ENCODE measurements around the gene OGFOD2.

Gene OGFOD2

DNA sequence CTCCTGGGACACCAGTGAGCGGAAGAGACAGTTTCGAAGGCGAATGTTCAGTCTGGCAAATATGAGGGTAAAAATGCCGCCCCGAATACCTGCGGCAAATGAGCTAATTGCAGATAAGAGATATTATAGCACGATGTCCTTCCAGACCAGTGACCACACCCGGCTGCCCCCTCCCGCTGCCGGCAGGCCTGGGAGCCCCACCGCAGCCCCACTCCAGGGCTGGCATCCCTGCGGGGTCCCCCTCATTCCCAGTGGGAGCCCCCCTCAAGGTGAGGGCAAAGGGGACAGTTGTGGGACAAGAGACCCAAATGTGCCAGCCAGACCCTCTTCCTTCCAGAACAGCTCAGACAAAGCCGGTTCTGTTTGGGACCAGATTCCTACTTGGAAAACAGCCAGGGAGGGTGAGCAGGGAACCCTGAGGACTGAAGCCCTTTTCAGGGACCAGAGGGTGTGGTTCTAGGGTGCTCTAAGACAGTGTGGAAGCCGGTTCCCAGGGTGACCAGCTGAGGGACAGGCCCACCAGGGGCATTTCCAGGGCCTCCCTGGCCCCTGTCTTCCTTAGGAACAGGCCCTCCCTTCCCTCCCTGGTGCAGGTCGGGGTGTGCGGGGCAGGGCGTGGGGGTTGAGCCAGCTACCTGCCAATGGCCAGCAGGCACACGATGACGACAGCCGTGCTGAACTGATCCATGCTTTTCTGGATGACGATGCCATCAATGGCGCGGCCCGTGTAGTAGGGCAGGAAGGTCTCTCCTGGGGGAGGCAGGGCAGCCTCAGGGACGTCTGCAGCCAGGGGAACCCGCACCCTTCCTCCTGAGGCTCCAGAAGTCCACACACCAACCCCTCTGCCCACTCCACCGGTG is 25.0 kb upstream of the OGFOD2 start:
- TF ChIP-seq EZH2 (optimal IDR thresholded peaks at IDR 0.05; ENCODE audit: low read depth, low read length) (no peak), EZH2phosphoT487 (IDR thresholded peaks at IDR 0.05; ENCODE audit: low read length) (no peak)
- TF ChIP-seq, protein P1, sequence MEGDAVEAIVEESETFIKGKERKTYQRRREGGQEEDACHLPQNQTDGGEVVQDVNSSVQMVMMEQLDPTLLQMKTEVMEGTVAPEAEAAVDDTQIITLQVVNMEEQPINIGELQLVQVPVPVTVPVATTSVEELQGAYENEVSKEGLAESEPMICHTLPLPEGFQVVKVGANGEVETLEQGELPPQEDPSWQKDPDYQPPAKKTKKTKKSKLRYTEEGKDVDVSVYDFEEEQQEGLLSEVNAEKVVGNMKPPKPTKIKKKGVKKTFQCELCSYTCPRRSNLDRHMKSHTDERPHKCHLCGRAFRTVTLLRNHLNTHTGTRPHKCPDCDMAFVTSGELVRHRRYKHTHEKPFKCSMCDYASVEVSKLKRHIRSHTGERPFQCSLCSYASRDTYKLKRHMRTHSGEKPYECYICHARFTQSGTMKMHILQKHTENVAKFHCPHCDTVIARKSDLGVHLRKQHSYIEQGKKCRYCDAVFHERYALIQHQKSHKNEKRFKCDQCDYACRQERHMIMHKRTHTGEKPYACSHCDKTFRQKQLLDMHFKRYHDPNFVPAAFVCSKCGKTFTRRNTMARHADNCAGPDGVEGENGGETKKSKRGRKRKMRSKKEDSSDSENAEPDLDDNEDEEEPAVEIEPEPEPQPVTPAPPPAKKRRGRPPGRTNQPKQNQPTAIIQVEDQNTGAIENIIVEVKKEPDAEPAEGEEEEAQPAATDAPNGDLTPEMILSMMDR (IDR thresholded peaks at IDR 0.05; ENCODE audit: low read length), result no peak
- no peaks in the 10 kb centered on the region for H3K4me1 ChIP-seq (ENCODE audit: low read length)
- H2AFZ ChIP-seq (ENCODE audit: low read length), result no peak overlapping the region
- no peak overlapping the region for H3K4me2 ChIP-seq (ENCODE audit: low read depth, low read length)
- no peak for DNase-seq
- H3K9ac ChIP-seq (ENCODE audit: low read length), result no peak overlapping the region
- no peaks in the 10 kb centered on the region for H3K9me3 ChIP-seq (replicated peaks; ENCODE audit: insufficient read depth, low read length)
- H3K27me3 ChIP-seq (replicated peaks; ENCODE audit: insufficient read depth, low read length), result no peaks in the 10 kb centered on the region
- H3K9me2 ChIP-seq (replicated peaks; ENCODE audit: insufficient read depth, low read length), result no peaks in the 10 kb centered on the region
- no peak overlapping the region for H3K27ac ChIP-seq (ENCODE audit: low read length)
- H3F3A ChIP-seq (ENCODE audit: insufficient read depth, low read length), result no peaks in the 10 kb centered on the region
- no peaks in the 10 kb centered on the region for H3K36me3 ChIP-seq (replicated peaks; ENCODE audit: insufficient read depth, low read length)
- 0 out of 2 replicates have a peak, but pooled peaks cover 4% of the 10 kb centered on the region for H3K79me2 ChIP-seq (ENCODE audit: low read length)
- no peaks in the 10 kb centered on the region for H4K20me1 ChIP-seq (ENCODE audit: insufficient read depth, low read length)
- H3K4me3 ChIP-seq (ENCODE audit: low read length), result no peak overlapping the region

DNA sequence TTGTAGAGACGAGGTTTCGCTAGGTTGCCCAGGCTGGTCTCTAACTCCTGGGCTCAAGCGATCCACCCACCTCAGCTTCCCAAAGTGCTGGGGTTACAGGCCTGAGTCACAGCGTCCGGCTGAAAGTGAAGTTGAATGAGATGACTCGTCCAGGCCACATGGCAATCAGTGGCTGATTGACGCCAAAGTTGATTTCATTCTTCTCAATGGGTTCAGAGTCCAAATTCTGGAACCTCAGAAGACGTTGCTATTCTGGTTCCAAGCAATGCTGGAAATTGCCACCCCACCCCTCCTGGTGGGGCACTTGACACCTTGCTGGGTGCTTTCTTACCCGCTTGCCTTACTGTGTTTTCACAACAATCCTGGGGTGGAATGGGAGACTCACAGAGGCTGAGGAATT is 23.6 kb upstream of the OGFOD2 start:
- Histone ChIP-seq H3K79me2 (ENCODE audit: low read length) (0 out of 2 replicates have a peak, but pooled peaks cover 4% of the 10 kb centered on the region), H3K27ac (ENCODE audit: low read length) (no peak overlapping the region), H2AFZ (ENCODE audit: low read length) (no peak overlapping the region), H3K4me1 (ENCODE audit: low read length) (no peaks in the 10 kb centered on the region), H3K9me2 (replicated peaks; ENCODE audit: insufficient read depth, low read length) (no peaks in the 10 kb centered on the region), H4K20me1 (ENCODE audit: insufficient read depth, low read length) (no peaks in the 10 kb centered on the region), H3F3A (ENCODE audit: insufficient read depth, low read length) (no peaks in the 10 kb centered on the region), H3K36me3 (replicated peaks; ENCODE audit: insufficient read depth, low read length) (no peaks in the 10 kb centered on the region), H3K4me3 (ENCODE audit: low read length) (no peak overlapping the region), H3K27me3 (replicated peaks; ENCODE audit: insufficient read depth, low read length) (no peaks in the 10 kb centered on the region), H3K9me3 (replicated peaks; ENCODE audit: insufficient read depth, low read length) (no peaks in the 10 kb centered on the region), H3K4me2 (ENCODE audit: low read depth, low read length) (no peak overlapping the region), H3K9ac (ENCODE audit: low read length) (no peak overlapping the region)
- DNase-seq, result no peak
- TF ChIP-seq EZH2phosphoT487 (IDR thresholded peaks at IDR 0.05; ENCODE audit: low read length) (no peak), EZH2 (optimal IDR thresholded peaks at IDR 0.05; ENCODE audit: low read depth, low read length) (no peak)
- TF ChIP-seq, protein P1 (IDR thresholded peaks at IDR 0.05; ENCODE audit: low read length), result no peak

DNA sequence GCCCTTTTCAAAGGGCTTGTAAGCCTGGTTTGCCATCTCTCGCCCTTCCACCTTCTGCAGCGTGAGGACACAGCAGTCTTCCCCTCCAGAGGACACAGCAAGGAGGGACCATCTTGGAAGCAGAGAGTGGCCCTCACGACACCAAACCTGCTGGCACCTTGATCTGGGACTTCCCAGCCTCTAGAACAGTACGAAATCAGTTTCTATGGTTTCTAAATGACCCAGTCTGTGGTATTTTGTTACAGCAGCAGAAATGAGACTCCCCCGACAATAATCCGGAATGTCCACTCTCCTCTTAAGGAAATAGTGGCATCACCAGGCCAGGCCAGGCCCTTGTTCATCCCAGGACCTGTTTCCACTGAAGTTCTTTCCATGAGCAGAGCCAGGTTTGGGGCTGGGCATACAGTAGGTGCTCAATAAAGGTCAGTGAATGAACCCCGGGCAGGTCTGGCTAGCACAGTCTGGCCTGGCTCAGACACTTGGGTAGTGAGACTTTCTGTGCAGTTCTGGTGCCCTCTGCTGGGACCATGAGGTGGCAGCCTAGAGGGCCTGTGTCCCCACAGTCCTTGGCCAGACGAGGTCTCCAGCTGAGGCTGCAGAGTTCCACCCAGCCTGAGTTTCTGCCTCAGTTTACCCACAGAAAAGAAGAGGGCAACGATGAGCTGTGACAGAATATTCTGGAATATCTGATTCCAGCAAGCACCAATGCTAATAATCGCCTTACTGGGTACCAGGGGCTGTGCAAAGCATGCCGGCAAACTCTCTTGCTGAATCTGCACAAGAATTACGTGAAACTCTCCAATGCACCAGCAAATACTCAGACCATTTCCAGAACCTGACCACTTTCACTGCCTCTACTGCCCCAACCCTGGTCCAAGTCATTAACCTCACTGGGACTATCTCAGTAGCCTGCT is 22.8 kb upstream of the OGFOD2 start:
- TF ChIP-seq EZH2 (optimal IDR thresholded peaks at IDR 0.05; ENCODE audit: low read depth, low read length), result no peak
- TF ChIP-seq, protein P1 (IDR thresholded peaks at IDR 0.05; ENCODE audit: low read length), result peak; percentile 70
- Histone ChIP-seq H3K36me3 (replicated peaks; ENCODE audit: insufficient read depth, low read length) (no peaks in the 10 kb centered on the region), H3K27me3 (replicated peaks; ENCODE audit: insufficient read depth, low read length) (no peaks in the 10 kb centered on the region), H3K4me2 (ENCODE audit: low read depth, low read length) (no peak overlapping the region), H3K9me2 (replicated peaks; ENCODE audit: insufficient read depth, low read length) (no peaks in the 10 kb centered on the region), H3K9me3 (replicated peaks; ENCODE audit: insufficient read depth, low read length) (no peaks in the 10 kb centered on the region), H2AFZ (ENCODE audit: low read length) (no peak overlapping the region), H3K9ac (ENCODE audit: low read length) (no peak overlapping the region), H4K20me1 (ENCODE audit: insufficient read depth, low read length) (no peaks in the 10 kb centered on the region), H3K4me3 (ENCODE audit: low read length) (no peak overlapping the region), H3K27ac (ENCODE audit: low read length) (no peak overlapping the region), H3F3A (ENCODE audit: insufficient read depth, low read length) (no peaks in the 10 kb centered on the region), H3K4me1 (ENCODE audit: low read length) (no peaks in the 10 kb centered on the region), H3K79me2 (ENCODE audit: low read length) (0 out of 2 replicates have a peak, but pooled peaks cover 4% of the 10 kb centered on the region)
- peak; percentile 59 for DNase-seq

All from MM.1S (cell line).